NT2/D1 (cell line): ENCODE results near the gene MNAT1.

Experiments
- YY1 ChIP-seq: IDR thresholded peaks from 2 replicates; pipeline ENCODE4 v1.6.1; 2011; ENCODE audit not compliant: insufficient read length, insufficient read depth
- ZNF274 ChIP-seq: IDR thresholded peaks from 2 replicates; pipeline ENCODE4 v1.6.1; 2011; ENCODE audit warnings: mild to moderate bottlenecking, low read depth, low read length

DNA sequence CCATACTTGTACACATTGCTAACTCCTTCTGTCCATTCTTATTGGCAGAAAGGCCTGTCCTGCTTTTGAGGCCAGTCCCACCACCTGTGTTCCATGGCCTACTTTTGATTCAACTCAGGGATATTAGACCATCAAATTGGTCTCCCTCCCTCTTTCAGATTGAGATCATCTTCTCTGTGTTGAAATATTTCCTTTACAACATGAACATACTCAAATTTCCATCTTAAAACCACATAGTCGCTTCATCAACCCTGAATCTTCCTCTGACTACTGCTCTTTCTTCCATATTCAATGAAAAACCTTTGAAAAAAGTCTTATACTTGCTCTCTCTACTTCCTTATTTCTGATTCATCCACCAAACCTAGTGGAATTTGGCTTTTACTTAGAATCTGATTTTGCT lies 211.4 kb downstream of the MNAT1 start:
- no peak for TF ChIP-seq ZNF274
- no peak for TF ChIP-seq YY1
